NB4 (cell line): ENCODE results near the gene ZNF407.

ENCODE experiments used
- TF ChIP-seq, protein P1 (sequence below): IDR thresholded peaks from one replicate; pipeline ENCODE4 v1.5.1; 2012; ENCODE audit warnings: low read depth, low read length
- TF ChIP-seq, protein P2 (sequence below): IDR thresholded peaks from 2 replicates; pipeline ENCODE4 v1.6.1; 2011; ENCODE audit warnings: low read depth, low read length

DNA sequence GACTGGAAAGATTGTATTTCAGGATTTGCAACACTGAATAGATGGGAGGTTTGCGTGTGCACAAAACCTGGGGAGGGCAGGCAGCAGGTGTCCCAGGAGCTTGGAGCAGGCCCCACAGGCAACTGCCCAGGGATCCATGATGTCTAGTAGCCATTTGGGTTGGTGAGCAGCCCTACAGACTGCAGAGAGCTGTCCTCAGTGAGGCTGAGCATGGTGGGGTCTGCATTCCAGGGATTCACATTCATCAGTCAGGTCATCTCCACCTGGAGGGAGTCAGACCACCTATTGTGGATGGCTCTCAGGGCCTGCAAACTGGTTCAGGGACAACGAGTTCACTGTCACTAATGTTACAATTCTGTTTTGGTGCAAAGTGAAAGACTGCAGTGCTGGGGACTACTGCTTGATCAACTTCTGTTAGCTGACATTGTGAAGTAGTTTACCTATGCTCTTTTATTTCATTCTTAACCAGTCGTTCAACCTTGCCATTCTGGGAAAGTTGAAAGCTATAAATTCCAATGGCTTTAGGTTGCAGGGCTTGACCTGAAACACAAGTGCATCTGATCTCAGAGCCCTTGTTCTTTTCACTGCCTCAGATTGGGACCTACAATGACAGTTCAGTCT lies 222.6 kb downstream of the ZNF407 start:
- TF ChIP-seq, protein P1, sequence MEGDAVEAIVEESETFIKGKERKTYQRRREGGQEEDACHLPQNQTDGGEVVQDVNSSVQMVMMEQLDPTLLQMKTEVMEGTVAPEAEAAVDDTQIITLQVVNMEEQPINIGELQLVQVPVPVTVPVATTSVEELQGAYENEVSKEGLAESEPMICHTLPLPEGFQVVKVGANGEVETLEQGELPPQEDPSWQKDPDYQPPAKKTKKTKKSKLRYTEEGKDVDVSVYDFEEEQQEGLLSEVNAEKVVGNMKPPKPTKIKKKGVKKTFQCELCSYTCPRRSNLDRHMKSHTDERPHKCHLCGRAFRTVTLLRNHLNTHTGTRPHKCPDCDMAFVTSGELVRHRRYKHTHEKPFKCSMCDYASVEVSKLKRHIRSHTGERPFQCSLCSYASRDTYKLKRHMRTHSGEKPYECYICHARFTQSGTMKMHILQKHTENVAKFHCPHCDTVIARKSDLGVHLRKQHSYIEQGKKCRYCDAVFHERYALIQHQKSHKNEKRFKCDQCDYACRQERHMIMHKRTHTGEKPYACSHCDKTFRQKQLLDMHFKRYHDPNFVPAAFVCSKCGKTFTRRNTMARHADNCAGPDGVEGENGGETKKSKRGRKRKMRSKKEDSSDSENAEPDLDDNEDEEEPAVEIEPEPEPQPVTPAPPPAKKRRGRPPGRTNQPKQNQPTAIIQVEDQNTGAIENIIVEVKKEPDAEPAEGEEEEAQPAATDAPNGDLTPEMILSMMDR, result no peak
- TF ChIP-seq, protein P2, sequence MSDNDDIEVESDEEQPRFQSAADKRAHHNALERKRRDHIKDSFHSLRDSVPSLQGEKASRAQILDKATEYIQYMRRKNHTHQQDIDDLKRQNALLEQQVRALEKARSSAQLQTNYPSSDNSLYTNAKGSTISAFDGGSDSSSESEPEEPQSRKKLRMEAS, result no peak
